Gastrocnemius medialis (tissue), 4 donors: ENCODE measurements around the gene RASIP1.

Experiments
- CTCF ChIP-seq, 5 experiments: fragments of 450-650 bp in 3 of 5; fragments of 200-600 bp in 2 of 5; sonication (generic) in 2 of 5; IDR thresholded peaks in 4 of 5; conservative IDR thresholded peaks in 1 of 5; 1 replicate in 4 of 5; 2 replicates in 1 of 5; pipeline ENCODE4 v1.5.1; 2016 to 2019; ENCODE audit warnings: antibody characterized with exemption in 5 of 5, mild to moderate bottlenecking in 3 of 5, moderate library complexity in 3 of 5
- POLR2A ChIP-seq, 2 donors: fragments of 450-650 bp; IDR thresholded peaks; one replicate each; pipeline ENCODE4 v1.6.1; 2017; ENCODE audit warnings: antibody characterized with exemption in 2 of 2, mild to moderate bottlenecking in 2 of 2, moderate library complexity in 2 of 2

GRCh38 chr19:48751845-48752495 lies 11.6 kb upstream of the RASIP1 start:
- TF ChIP-seq CTCF (IDR thresholded peaks at IDR 0.05 in 4 of 5, conservative IDR thresholded peaks at IDR 0.05 in 1 of 5) (no peak), POLR2A (IDR thresholded peaks at IDR 0.05) (no peak)
